Measurements from ENCODE around the gene GNGT2.

Gene GNGT2

GRCh38 chr17:49210158-49211029 is at the start of gene GNGT2, which contains the start of gene ABI3:
Gene GNGT2 (minus strand): TSS chr17:49210574. CDS start chr17:49207422, 3,152 bp downstream.
Gene ABI3 (plus strand): TSS chr17:49210707. CDS start chr17:49210725, 18 bp downstream.
- no peak for DNase-seq (ENCODE audit: low read depth)

DNA sequence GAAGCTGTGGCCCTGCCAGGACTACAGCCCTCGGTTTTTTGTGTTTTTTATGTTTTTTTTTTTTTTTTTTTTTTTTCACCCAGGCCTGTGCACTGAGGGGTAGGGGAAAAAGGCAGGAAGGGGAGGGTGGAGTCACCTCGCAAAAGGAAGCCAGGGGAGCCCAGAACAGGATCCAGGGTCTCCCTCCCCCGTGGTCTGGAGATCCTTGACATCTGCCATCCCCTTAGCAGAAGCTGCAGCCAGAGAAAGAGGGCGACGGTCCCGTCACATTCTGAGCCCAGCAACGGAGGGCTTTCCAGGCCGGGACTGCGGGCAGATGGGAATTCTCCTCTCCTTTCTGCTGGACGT is 49.3 kb upstream of the GNGT2 start:
- DNase-seq (ENCODE audit: low read depth) = no peak

GRCh38 chr17:49258394-49258793 is 48.0 kb upstream of the GNGT2 start:
- DNase-seq (ENCODE audit: low read depth) = no peak

DNA sequence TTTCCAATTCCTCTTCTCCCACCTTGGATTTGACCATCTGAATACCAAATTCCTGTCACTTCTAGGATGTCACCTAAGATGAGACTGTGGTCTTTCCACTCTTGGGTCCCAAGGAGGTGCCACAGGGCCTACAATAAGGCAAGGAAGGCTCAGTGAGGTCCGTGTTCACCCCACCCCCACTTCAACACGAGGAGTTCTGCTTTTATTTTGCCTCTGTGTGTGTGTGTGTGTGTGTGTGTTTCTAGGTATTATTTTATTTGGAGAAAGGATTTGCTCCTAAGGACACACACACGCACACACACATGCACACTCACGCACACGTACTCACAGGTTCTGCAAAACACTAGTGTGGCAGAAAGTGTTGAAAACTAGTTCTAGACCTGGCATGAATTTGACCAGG is 44.8 kb upstream of the GNGT2 start:
- DNase-seq (ENCODE audit: low read depth) = no peak

- no peak for DNase-seq (ENCODE audit: low read depth)
These were observed 43.7 kb upstream of the GNGT2 start for GRCh38 chr17:49254066-49254465.

DNA sequence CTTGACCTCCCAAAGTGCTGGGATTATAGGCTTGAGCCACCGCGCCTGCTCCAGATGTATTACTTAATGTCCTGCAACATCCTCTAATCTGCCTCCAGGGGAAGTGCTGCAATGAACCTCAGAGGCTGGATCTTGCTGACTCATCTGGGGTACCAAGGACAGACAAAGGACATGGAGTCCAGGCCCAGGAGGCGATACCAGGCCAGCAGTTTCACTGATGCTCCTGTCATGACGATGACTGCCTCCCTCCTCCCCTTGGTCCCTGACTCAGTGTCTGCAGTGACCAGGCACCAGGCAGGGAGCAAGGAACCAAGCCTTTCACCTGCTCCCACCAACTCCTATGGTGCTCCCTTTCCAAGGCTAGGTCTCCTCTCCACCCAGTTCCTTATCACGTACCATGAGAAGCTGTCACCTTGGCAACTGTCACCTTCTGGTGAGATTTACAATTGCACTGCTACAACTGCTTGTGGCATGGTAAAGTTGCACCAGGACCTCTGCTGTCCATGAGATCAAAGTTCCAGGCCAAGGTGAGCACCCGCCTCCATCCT is 41.8 kb upstream of the GNGT2 start:
- no peak for DNase-seq (ENCODE audit: low read depth)

DNA sequence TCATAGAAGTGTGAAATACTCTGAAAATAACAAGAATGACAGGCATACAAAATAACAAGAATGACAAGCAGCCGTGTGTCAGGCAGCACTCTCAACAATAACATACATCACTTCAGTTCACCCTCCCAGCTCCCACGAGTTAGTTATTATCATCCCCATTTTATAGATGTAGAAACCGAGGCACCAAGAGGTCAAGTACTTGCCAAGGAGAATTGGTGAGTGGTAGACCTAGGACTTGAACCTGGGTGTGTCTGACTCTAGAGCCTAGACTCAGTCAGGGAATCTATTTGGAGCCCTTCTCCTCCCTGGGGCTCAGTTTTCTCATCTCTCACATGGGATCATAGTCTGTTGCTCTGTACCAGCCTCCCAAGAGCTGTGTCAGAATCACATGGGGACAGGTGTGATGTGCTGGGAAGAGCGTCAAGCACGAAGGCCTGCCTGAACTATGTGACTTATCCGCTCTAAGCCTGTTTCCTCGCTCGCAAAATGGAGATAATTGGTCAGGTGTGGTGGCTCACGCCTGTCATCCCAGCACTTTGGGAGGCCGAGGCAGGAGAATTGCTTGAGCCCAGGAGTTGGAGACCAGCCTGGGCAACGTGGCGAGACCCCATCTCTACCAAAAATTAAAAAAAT is 39.6 kb upstream of the GNGT2 start:
- no peak for DNase-seq (ENCODE audit: low read depth)

GRCh38 chr17:49249292-49249794 is 39.0 kb upstream of the GNGT2 start:
- DNase-seq (ENCODE audit: low read depth) = no peak

GRCh38 chr17:49247944-49248343 is 37.6 kb upstream of the GNGT2 start:
- no peak for DNase-seq (ENCODE audit: low read depth)

DNA sequence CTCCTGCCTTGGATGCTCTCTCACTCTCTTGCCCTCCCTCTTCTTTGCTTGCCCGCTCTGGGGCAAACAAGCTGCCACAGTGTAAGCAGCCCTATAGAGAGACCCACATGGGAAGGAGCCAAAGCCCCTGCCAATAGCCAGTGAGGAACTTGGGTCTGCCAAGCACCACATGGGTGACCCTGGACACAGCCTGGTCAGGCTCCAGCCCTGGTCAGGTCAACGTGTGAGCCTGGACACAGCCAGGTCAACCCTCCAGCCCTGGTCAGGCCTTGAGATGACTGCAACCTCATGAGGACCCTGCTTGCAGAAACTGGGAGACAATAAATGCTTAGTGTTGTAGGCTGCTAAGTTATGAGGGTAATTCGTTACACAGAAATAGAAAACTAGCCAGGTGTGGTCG is 34.5 kb upstream of the GNGT2 start:
- DNase-seq (ENCODE audit: low read depth) = no peak

DNA sequence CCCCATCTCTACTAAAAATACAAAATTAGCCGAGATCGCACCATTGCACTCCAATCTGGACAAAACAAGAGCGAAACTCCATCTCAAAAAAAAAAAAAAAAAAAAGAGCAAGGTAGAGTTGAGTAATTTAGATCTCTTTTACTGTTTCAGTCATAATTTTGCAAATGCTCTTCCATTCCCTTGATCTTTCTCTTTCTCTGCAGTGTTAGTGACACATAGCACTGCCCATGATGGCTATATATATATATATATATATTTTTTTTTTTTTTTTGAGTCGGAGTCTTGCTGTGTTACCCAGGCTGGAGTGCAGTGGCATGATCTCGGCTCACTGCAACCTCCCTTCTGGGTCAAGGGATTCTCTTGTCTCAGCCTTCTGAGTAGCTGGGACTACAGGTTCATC is 32.4 kb upstream of the GNGT2 start:
- no peak for DNase-seq (ENCODE audit: low read depth)

GRCh38 chr17:49241692-49242397 is 31.5 kb upstream of the GNGT2 start:
- DNase-seq (ENCODE audit: low read depth) = no peak

GRCh38 chr17:49241040-49241439 is 30.7 kb upstream of the GNGT2 start:
- no peak for DNase-seq (ENCODE audit: low read depth)

- no peak for DNase-seq (ENCODE audit: low read depth)
These were observed 30.2 kb upstream of the GNGT2 start for GRCh38 chr17:49240619-49241018.

DNA sequence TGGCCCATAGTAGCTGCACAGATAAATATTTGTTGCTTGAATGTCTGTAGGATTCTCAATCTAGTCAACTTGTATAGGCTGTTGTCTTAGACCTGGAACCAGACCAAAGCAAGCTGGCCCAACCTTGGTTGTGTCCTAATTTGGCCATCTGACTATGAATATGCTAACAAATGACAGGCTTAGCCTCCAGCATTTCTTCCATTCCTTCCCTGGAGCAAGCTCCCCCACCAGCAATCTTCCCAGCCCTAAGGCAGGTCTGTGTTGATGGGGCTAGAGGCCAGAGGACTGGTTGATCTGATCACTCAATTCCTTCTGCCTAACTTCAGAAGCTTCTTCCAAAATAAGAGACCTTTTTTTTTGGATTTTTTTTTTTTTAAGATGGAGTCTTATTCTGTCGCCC is 29.6 kb upstream of the GNGT2 start:
- no peak for DNase-seq (ENCODE audit: low read depth)

DNA sequence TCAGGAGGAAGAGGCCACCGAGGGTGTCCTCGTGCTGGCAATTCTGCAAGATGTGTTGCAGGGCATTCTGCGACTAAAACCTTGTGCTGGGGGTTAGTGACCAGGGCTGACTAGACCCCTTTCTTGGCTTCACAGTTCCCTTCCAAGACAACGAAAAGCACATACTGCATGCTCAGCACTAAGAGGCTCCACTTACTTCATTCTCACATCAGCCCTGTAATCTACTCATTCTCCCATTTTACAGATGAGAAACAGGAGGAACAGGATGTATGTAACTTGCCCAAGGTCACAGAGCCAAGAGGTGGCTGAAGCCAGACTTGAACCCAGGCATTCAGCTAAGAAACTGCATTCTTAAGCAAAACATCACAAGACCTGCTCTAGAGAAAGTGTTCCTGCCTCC is 25.5 kb upstream of the GNGT2 start:
- DNase-seq (ENCODE audit: low read depth) = no peak

GRCh38 chr17:49234509-49235080 is 24.2 kb upstream of the GNGT2 start:
- no peak for DNase-seq (ENCODE audit: low read depth)

- no peak for DNase-seq (ENCODE audit: low read depth)
These were observed 21.2 kb upstream of the GNGT2 start for GRCh38 chr17:49231563-49231894.

GRCh38 chr17:49230636-49231562 is 20.5 kb upstream of the GNGT2 start, which contains the start of gene PHOSPHO1:
Gene PHOSPHO1 (minus strand): TSS chr17:49230787. CDS start chr17:49226691, 4,096 bp downstream.
- peak; percentile 75 for DNase-seq (ENCODE audit: low read depth)

DNA sequence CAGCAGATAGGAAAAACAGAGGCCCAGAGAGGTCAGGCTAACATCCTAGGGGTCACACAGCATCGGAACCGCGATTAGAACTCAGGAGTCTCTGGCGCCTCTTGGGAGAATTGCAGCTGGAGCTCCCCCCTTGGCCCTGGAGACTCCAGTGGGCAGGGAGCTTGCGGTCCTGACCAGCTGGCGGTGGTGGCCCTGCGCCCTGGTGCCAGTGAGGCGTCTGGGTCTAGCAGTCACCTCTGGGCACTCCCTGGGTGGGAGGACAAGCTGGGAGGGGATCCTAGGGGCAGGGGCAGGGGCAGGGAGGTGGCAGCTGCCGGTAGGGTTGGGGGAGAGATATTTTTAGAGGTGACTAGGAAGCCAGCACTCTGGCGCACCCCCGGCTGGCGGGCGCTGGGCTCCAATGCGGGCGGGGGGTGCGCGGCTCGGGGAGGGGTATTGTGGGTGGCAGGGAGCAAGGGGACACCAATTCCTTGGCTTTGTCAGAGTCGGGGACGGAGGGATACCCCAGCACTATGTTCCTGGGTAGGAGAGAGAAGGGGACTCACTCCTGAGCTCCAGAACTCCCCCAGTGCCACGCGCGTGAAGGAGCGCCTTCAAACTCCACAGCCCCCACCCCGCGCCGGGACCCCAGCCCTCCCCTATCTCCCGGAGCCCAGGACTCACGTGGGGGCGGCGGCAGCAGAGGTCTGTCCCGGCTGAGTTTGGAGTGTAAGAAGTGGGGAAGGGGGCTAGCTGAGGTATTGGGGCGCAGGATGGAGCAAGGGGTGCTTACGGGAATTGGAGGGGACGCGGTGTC is 19.6 kb upstream of the GNGT2 start:
- DNase-seq (ENCODE audit: low read depth) = no peak

Measured in stimulated activated CD8-positive, alpha-beta memory T cell treated with anti-CD3 and anti-CD28 coated beads, Interleukin-12 subunit alpha, Interleukin-12 subunit beta, amount 100 ng/mL, for 1 hour (primary cell).